ENCODE measurements around the gene TMUB1.

Gene TMUB1

DNA sequence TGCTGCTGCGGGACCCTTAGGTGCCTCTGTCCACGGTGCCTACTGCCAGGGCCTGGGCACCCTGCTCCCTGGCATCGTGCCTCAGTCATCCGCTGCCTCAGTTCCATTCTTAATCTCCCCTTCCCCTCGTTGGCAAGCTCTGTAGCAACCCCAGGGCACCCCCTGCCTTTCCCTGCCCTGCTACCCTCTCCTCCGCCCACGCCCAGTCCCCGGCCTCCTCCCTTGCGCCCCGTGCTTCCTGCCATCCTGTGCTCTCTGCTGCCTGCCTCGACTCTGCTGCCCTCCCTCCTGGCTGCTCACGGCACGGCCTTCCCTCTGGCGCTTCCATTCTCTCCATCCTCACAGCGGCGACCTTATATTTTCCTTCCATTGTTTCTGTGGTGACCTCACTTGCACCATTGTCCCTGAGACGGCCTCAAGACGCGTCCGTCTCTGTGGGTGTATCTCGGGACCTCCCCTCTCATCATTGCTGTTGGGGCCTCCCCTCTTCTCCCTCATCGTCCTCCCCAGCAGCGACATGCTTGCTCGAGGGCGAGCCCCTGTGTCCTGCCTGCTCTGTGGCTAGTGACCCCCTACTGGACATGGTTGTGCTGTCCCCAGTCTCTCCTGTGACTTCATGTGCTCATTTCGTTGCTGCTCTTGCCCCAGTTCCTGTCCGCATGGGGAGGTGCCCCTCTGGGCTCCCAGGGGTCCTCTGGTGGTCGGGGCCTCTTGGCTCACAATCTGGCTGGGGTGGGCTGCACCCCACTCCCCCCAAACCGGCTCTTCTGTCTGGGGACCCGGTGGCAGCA lies 38.3 kb upstream of the TMUB1 start:
- Histone ChIP-seq H3K9me2 (replicated peaks; ENCODE audit: low read depth, low read length) (no peaks in the 10 kb centered on the region), H3K27me3 (ENCODE audit: insufficient read depth, low read length, poor library complexity, severe bottlenecking) (no peaks in the 10 kb centered on the region), H3K36me3 (ENCODE audit: insufficient read depth, low read length) (peaks cover 42% of the 10 kb centered on the region; the same call in 1 of the 2 replicates), H3K79me2 (ENCODE audit: insufficient read depth, low read length) (no peaks in the 10 kb centered on the region), H3K9ac (ENCODE audit: low read depth, low read length, poor library complexity, severe bottlenecking) (no peak overlapping the region), H4K20me1 (ENCODE audit: insufficient read depth, low read length, poor library complexity, severe bottlenecking) (no peaks in the 10 kb centered on the region), H3K4me1 (ENCODE audit: insufficient read depth, low read length, poor library complexity, severe bottlenecking) (no peaks in the 10 kb centered on the region), H3K4me2 (ENCODE audit: low read depth, low read length, poor library complexity, severe bottlenecking) (no peak overlapping the region), H3K4me3 (ENCODE audit: low read length, poor library complexity, severe bottlenecking) (no peak overlapping the region), H3K9me3 (ENCODE audit: insufficient read depth, low read depth, low read length) (no peaks in the 10 kb centered on the region), H3F3A (ENCODE audit: low read depth) (no peaks in the 10 kb centered on the region), H2AFZ (ENCODE audit: low read length) (no peak overlapping the region)
- TF ChIP-seq EZH2phosphoT487 (IDR thresholded peaks at IDR 0.05; ENCODE audit: borderline replicate concordance), result no peak
- TF ChIP-seq, protein P1, sequence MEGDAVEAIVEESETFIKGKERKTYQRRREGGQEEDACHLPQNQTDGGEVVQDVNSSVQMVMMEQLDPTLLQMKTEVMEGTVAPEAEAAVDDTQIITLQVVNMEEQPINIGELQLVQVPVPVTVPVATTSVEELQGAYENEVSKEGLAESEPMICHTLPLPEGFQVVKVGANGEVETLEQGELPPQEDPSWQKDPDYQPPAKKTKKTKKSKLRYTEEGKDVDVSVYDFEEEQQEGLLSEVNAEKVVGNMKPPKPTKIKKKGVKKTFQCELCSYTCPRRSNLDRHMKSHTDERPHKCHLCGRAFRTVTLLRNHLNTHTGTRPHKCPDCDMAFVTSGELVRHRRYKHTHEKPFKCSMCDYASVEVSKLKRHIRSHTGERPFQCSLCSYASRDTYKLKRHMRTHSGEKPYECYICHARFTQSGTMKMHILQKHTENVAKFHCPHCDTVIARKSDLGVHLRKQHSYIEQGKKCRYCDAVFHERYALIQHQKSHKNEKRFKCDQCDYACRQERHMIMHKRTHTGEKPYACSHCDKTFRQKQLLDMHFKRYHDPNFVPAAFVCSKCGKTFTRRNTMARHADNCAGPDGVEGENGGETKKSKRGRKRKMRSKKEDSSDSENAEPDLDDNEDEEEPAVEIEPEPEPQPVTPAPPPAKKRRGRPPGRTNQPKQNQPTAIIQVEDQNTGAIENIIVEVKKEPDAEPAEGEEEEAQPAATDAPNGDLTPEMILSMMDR (conservative IDR thresholded peaks at IDR 0.05; ENCODE audit: low read length), result no peak

DNA sequence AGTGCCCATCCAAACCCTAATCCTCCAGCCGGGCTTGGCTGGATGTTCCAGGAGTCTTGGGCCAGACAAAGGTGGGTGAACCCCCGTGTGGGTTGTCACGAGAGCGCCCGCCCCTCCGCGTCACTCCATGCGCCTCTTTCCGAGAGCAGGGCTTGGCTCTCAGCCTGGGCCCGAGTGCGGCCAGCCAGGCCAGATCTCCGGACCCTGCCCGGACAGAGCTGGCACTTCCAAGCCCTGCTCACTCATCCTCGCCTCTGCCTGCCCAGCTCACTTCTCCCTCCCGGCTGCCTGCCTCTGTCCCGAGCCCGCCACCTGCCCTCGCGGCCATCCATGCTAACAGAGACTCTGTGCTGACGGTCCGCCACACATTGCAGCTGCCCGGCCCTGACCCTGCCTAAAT lies 37.6 kb upstream of the TMUB1 start:
- no peaks in the 10 kb centered on the region for H3K9me3 ChIP-seq (ENCODE audit: insufficient read depth, low read depth, low read length)
- no peak overlapping the region for H2AFZ ChIP-seq (ENCODE audit: low read length)
- H3K4me3 ChIP-seq (ENCODE audit: low read length, poor library complexity, severe bottlenecking), result no peak overlapping the region
- H3K27me3 ChIP-seq (ENCODE audit: insufficient read depth, low read length, poor library complexity, severe bottlenecking), result no peaks in the 10 kb centered on the region
- H3K79me2 ChIP-seq (ENCODE audit: insufficient read depth, low read length), result peaks cover 4% of the 10 kb centered on the region; the same call in 1 of the 2 replicates
- H3K36me3 ChIP-seq (ENCODE audit: insufficient read depth, low read length), result peaks cover 42% of the 10 kb centered on the region; the same call in 1 of the 2 replicates
- TF ChIP-seq, protein P1 (conservative IDR thresholded peaks at IDR 0.05; ENCODE audit: low read length), result no peak
- no peak for TF ChIP-seq EZH2phosphoT487 (IDR thresholded peaks at IDR 0.05; ENCODE audit: borderline replicate concordance)
- no peak overlapping the region for H3K4me2 ChIP-seq (ENCODE audit: low read depth, low read length, poor library complexity, severe bottlenecking)
- no peaks in the 10 kb centered on the region for H3K4me1 ChIP-seq (ENCODE audit: insufficient read depth, low read length, poor library complexity, severe bottlenecking)
- H3F3A ChIP-seq (ENCODE audit: low read depth), result no peaks in the 10 kb centered on the region
- no peaks in the 10 kb centered on the region for H4K20me1 ChIP-seq (ENCODE audit: insufficient read depth, low read length, poor library complexity, severe bottlenecking)
- H3K9ac ChIP-seq (ENCODE audit: low read depth, low read length, poor library complexity, severe bottlenecking), result no peak overlapping the region
- no peaks in the 10 kb centered on the region for H3K9me2 ChIP-seq (replicated peaks; ENCODE audit: low read depth, low read length)

DNA sequence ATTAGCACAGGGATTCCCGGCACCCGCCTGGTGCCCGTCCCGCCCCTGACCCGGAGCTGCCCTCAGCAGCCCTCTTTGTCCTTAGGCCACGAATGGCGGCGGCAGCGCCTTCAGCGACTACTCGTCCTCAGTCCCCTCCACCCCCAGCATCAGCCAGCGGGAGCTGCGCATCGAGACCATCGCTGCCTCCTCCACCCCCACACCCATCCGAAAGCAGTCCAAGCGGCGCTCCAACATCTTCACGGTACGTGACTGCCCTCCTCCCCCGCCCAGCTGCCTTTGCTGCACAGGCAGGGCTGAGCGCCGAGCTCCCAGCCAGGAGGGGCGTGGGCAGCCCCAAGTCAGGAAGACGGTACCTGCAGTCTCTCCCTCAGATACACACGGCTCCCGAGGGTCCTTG lies 36.6 kb upstream of the TMUB1 start:
- peaks cover 40% of the 10 kb centered on the region; the same call in 1 of the 2 replicates for H3K36me3 ChIP-seq (ENCODE audit: insufficient read depth, low read length)
- H3K9me2 ChIP-seq (replicated peaks; ENCODE audit: low read depth, low read length), result no peaks in the 10 kb centered on the region
- no peak overlapping the region for H3K4me2 ChIP-seq (ENCODE audit: low read depth, low read length, poor library complexity, severe bottlenecking)
- H3F3A ChIP-seq (ENCODE audit: low read depth), result no peaks in the 10 kb centered on the region
- no peak overlapping the region for H3K9ac ChIP-seq (ENCODE audit: low read depth, low read length, poor library complexity, severe bottlenecking)
- H3K4me3 ChIP-seq (ENCODE audit: low read length, poor library complexity, severe bottlenecking), result no peak overlapping the region
- TF ChIP-seq, protein P1 (conservative IDR thresholded peaks at IDR 0.05; ENCODE audit: low read length), result no peak
- H3K9me3 ChIP-seq (ENCODE audit: insufficient read depth, low read depth, low read length), result no peaks in the 10 kb centered on the region
- H3K79me2 ChIP-seq (ENCODE audit: insufficient read depth, low read length), result peaks cover 4% of the 10 kb centered on the region; the same call in 1 of the 2 replicates
- H3K4me1 ChIP-seq (ENCODE audit: insufficient read depth, low read length, poor library complexity, severe bottlenecking), result no peaks in the 10 kb centered on the region
- H4K20me1 ChIP-seq (ENCODE audit: insufficient read depth, low read length, poor library complexity, severe bottlenecking), result no peaks in the 10 kb centered on the region
- no peak overlapping the region for H2AFZ ChIP-seq (ENCODE audit: low read length)
- no peaks in the 10 kb centered on the region for H3K27me3 ChIP-seq (ENCODE audit: insufficient read depth, low read length, poor library complexity, severe bottlenecking)
